Uterus (tissue), 2 donors: Measurements from ENCODE around the gene PRADC1.
"Not testable (repeated sequence)": the region's sequence is repeated elsewhere in the genome, so short reads cannot be mapped to it uniquely, and the experiment has no call there.

Experiments
- POLR2A ChIP-seq, 2 donors: fragments of 450-650 bp; IDR thresholded peaks; one replicate each; pipeline ENCODE4 v1.6.1; 2016; ENCODE audit warnings: antibody characterized with exemption in 2 of 2, mild to moderate bottlenecking in 1 of 2, moderate library complexity in 1 of 2
- TF ChIP-seq, protein P1 (sequence below), 4 experiments: fragments of 200-600 bp in 2 of 4; fragments of 450-650 bp in 2 of 4; sonication (generic) in 2 of 4; IDR thresholded peaks; one replicate each; pipeline ENCODE4 v1.5.1; 2016 to 2019; ENCODE audit warnings: antibody characterized with exemption in 4 of 4, mild to moderate bottlenecking in 2 of 4, moderate library complexity in 1 of 4

DNA sequence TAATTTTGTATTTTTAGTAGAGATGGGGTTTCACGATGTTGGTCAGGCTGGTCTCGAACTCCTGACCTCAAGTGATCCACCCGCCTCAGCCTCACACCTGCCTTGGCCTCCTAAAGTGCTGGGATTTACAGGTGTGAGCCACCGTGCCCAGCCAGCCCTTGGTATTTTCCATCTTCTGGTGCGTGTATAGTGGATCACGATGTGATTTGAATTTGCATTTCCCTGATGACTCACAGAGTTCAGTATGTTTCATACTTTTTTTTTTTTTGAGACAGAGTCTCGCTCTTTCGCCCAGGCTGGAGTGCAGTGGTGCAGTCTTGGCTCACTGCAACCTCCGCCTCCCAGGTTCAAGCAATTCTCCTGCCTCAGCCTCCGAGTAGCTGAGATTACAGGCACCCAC is 32.8 kb downstream of the PRADC1 start:
- TF ChIP-seq, protein P1, sequence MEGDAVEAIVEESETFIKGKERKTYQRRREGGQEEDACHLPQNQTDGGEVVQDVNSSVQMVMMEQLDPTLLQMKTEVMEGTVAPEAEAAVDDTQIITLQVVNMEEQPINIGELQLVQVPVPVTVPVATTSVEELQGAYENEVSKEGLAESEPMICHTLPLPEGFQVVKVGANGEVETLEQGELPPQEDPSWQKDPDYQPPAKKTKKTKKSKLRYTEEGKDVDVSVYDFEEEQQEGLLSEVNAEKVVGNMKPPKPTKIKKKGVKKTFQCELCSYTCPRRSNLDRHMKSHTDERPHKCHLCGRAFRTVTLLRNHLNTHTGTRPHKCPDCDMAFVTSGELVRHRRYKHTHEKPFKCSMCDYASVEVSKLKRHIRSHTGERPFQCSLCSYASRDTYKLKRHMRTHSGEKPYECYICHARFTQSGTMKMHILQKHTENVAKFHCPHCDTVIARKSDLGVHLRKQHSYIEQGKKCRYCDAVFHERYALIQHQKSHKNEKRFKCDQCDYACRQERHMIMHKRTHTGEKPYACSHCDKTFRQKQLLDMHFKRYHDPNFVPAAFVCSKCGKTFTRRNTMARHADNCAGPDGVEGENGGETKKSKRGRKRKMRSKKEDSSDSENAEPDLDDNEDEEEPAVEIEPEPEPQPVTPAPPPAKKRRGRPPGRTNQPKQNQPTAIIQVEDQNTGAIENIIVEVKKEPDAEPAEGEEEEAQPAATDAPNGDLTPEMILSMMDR (IDR thresholded peaks at IDR 0.05): not testable (repeated sequence)
- not testable (repeated sequence) for TF ChIP-seq POLR2A (IDR thresholded peaks at IDR 0.05)
